Fibroblast of upper back skin (primary cell): Measurements from ENCODE around the gene DPYSL4.

ENCODE experiments used
- DNase-seq: peaks from one replicate; pipeline ENCODE4 v3.0.0-alpha.2; 2013

Gene DPYSL4

GRCh38 chr10:132179551-132180392, 7.0 kb upstream of the DPYSL4 start:
- no peak for DNase-seq

- no peak for DNase-seq
Observed at GRCh38 chr10:132180736-132181135, 6.0 kb upstream of the DPYSL4 start.

GRCh38 chr10:132181691-132182425, 4.9 kb upstream of the DPYSL4 start:
- DNase-seq, result no peak

DNA sequence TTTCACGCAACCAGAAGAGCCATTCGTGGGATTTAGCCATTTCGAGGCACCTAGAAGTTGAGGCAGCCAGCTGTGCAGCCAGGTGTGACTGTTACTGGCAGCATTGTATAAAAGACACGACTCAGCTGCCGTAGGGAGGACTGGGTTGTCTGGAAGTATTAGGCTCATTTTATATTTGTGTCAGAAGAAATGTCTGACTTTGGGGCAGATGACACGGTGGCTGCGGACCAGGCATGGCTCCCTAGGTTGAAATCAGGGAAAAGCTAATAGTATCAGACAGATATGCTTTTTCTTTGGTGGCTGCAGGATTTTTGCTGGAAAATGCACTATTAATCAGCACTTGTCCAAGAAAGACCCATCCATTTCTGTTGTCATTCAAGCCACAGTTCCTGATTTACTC, 4.2 kb upstream of the DPYSL4 start:
- no peak for DNase-seq

DNA sequence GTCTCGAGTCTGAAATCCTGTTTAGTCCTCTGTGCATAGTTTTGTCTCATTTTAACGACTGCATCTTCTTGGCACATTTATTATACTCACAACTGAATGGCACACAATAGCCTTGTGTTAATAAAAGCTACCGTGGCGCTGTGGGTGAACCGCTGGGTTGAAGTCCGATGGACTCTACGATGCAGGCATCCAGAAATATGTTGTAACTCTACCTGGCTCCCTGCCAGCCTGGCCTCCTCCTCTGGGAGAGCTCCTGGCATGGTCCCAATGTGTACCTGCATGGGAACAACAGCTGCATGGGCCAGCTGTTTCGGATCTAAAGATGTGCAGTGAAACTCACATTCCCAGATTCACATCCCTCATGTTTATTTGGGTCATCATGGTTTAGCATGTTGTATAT, 3.7 kb upstream of the DPYSL4 start:
- no peak for DNase-seq

DNA sequence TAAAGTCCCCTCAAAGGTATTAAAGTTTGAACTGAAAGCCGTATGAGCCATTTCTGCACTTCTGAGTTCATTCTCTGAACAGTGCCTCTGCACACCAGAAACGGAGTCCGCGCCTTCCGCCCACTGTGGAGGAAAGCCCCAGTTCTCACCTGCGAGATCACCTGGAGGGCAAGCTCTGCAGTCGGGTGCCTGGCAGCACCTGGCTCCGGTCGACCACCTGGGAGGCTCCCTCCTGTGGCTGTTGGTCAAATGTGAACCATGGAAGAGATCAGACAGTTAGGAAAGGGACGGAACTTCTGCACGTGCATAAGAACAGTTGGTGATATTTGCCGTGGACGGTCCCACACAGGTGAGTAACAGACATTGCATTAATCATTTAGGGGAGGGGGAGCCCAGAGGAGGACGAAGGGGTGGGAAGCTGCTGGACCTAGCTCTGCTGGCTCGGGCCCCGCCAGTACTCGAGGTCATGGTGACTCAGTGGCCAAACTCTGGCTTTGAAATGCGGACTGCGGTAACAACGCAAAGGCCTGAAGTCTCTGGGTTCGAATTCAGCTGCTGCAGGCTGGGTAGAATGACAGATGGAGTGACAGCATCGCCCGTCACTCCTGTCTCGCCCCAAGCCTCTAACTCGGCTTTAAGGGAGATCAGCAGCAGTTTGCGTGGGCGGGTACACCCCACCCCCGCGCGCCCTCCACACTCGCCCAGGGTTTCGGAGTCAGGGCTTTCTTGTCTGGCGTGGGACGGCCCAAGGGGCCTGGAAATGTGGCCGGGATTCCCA, 1.7 kb upstream of the DPYSL4 start:
- DNase-seq, result no peak

DNA sequence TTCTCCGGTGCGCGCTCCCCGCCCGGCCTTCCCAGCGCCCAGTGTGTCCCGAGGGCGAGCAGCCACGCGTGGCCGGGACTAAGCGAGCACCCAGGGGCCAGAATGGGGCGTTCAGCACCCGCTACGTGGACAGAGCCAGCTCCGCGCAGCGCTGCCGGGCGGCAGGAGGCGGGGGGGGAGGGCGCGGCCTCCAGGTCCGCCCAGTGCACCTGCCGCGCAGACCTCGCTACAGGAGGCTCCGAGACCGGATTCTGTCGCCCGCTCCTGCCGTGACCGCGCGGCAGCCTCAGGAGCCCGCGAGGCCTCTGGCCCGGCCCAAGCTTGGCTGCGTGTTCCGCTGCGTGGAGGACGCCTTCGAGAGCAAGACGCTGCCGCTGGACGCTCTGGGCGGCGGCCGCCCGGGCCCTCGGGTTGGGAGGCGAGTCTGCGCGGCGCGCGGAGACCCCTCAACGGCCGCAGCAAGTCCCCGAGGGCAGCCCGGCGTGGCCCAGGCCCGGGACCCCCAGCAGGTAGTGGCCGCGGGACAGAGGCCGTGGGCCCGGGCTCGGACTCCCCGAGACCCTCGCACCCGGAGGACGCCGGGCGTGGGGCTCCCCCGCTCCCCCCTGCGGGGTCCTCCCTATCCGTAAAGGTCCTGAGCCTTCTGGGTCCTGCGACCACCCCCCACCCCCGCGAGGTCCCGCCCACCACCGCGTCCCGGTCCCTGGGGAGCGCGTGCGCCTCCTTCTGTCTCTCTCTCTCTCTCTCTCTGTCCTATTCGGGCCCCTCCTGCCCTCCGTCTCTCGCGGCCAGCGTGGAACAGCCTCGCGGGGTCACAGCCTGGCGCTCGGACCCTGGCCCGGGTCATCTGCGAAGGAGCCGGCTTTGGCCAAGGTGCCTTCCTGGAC, 904 bp upstream of the DPYSL4 start:
- no peak for DNase-seq

- no peak for DNase-seq
Observed at GRCh38 chr10:132187430-132188138, 836 bp downstream of the DPYSL4 start.

DNA sequence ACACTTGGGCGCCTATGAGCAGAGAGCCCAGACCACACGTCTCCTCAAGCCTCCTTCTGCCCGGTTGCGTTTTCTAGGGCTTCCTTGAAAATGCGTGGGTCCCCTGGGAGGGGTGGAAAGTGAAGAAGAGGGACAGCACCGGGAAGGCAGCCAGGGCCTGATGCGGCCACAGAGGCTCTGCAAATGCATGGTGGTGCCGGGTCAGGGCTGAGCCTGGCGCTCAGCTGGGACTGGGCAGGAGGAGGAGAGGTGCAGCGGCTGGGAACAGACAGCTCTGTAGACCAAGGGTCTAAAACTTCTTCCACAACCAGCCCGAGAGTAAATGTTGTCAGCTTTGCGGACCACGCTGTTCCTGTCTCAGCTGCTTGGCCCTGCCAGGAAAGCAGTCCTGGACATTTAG, 1.6 kb downstream of the DPYSL4 start:
- DNase-seq, result no peak

DNA sequence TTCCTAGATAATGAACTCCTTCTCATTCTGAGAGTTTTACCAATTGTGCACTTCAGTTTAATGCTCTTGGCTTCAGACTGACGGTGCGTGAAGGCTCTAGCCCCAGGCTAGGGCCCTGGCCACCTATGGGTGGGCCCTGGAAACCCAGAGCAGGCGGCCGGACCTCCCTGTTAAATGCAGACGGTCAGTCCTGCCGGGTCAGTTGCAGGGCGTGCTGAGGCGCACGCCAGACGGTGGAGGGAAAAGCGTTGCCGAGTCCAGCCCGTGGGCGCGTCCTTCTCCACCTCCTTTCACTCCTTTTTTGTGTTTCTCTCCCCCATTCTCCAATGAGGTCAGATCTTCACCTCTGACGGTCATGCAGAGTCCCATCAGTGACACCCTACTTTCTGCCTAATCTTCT, 2.3 kb downstream of the DPYSL4 start:
- DNase-seq, result no peak

DNA sequence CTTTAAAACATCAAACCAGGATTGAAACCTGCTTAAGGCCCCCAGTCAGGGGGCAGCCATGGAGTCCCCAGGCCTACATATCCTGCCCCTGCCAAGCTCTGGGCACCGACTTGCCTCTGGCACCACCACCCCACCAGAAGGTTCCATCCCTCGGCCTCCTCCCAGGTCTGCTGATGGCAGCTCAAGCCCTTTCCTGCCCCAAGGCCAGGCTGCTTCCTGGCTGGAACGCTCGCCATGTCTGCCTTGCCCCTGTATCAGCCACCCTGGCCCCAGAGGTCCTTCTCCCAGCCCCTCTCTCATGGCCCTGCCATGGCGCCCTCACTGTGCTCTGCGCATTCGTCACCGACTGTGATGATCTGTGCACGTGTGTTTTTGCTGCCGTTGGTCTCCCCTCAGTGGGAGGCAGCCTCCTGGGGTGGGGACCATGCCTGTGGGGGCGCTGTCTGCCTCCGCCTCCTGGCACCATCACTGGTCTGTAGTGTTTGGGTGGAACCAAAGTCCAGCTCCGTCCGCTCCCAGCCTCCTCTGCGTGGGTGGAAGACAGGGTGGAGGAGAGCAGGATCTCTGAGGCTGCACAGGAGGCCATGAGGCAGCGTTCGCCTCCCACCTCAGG, 3.2 kb downstream of the DPYSL4 start:
- DNase-seq, result no peak

DNA sequence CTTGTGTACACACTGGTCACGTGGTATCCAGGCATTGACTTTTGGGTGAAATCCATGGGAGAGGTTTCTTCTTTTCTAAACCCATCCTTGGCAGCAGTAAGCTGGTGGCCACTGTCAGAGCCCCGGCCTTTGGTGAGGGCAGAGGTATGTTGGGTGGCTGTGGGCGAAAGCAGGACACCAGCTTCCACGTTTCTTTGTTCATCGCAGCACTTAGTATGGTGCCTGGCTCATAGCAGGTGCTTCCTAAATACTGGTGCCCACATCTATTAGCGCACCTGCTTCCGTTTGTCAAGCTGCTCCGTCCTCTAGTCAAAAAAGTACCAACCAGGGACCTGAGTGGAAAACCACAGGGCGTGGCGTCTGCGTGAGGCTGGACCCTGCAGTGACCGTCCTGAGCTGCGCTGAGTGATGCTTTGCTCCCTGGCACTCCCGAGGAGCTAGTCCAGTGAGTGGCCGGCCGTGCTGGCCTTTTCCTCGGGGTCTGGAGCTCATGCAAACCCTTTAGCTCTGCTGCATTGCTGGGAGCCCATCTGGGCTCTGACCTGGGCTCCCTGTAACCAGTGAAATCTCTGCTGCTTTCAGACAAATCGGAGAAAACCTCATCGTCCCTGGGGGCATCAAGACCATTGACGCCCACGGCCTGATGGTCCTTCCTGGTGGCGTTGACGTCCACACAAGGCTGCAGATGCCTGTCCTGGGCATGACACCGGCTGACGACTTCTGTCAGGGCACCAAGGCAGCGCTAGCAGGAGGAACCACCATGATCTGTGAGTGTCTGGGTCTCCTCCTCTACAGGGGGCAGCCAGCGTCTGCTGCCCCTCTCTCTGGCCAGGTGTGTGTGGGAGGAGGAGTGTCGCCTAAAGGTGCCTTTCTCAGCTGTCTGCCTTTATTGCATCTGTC, 5.6 kb downstream of the DPYSL4 start:
- no peak for DNase-seq

- DNase-seq, result no peak
Observed at GRCh38 chr10:132192991-132193665, 6.4 kb downstream of the DPYSL4 start.

- DNase-seq, result peak; percentile 20
Observed at GRCh38 chr10:132193907-132194552, 7.3 kb downstream of the DPYSL4 start.

- no peak for DNase-seq
Observed at GRCh38 chr10:132194726-132195125, 8.0 kb downstream of the DPYSL4 start.

DNA sequence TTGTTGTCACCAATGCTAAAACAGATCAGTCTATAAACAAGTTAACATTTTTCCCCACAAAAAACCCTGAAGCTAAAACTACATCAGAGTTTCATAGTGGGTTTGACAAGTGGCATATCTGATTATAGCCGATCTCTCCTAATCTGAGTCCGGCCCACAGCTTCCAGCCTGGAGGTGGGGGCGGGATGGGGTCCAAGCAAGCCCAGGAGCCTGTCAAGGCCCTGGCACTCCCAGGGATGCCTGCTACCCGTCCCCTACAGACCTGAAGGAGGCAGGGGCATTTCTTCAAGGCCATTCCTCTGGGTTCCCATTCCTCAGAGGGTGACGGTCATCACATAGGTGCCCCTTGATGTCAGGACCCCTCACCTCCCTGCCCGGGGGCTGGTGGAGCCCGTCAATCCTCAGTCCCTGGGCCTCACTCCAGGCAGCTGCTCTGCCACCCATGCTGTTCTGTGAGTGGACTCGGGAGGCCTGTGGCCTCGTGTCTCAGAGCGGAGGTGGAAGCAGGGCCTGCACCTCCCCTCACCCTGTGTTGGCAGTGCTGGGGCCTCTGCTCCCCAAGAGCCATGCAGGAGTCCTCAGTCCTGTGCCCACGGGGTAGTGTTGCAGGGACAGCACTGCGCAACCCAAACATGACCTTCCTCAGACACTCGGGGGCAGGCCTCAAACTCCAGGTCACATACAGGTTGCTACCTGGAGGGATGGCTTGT, 8.8 kb downstream of the DPYSL4 start:
- DNase-seq, result no peak

DNA sequence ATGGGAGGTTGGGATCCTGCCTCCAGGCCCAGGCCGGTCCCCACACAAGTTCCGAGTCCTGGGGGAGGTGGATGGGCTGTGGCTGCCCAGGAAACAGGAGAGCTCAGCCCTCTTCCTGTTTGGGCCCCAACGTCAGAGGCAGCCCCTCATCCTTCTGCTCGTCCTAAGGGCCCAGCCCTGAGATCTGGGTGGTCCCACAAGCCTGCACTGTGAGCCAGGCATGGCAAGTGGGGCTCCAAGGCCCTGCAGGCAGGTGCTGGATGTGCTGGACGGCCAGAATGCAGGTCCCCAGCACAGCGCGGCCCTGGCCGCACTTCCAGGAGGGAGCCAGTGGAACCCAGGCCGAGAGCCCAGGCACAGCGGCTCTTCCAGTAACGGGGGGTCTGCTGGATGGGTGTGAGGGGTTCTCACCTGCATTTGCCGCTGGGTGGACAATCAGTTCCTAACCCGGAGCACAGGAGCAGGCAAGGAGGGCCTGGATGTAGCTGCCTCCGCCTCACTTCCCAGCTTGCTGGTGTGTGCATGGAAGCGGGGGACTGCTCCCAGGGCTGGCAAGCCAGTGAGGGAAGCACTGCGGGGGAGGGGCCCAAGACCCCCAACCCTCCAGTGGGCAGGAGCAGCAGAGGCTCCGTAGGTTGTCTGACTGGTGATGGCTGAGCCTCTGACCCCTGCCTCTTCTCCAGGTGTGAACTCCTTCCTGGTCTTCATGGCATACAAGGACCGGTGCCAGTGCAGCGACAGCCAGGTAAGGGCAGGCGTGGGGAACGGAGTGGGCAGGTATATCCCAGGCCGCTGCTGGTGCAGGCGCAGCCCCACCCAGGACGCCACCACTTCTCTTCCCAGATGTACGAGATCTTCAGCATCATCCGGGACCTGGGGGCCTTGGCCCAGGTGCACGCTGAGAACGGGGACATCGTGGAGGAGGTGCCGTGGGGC, 9.7 kb downstream of the DPYSL4 start:
- DNase-seq, result no peak
